Neural crest cell (in vitro differentiated cells): ENCODE results near the gene GHITM. TPM values are rescaled to one million over a fixed set of nuclear protein-coding genes. Genes with fewer than 3 reads are reported as not detected.
"Not testable (repeated sequence)": the region's sequence is repeated elsewhere in the genome, so short reads cannot be mapped to it uniquely, and the experiment has no call there.

ENCODE experiments used
- DNase-seq: peaks from one replicate; pipeline ENCODE4 v3.0.0; 2021; ENCODE audit warnings: low read depth, mixed read lengths, low spot score
- H3K27ac Mint-ChIP-seq: one replicate; pipeline ENCODE4 v1.8.0; 2021; ENCODE audit warnings: mild to moderate bottlenecking, mixed read lengths; ENCODE audit not compliant: unreplicated experiment
- H3K27me3 Mint-ChIP-seq: 2 replicates; pipeline ENCODE4 v1.8.0; 2021; ENCODE audit warnings: low read depth, mild to moderate bottlenecking, mixed read lengths
- H3K36me3 Mint-ChIP-seq: 2 replicates; pipeline ENCODE4 v1.8.0; 2021; ENCODE audit warnings: low read depth, mild to moderate bottlenecking, mixed read lengths
- H3K4me1 Mint-ChIP-seq: 2 replicates; pipeline ENCODE4 v1.8.0; 2021; ENCODE audit warnings: mixed read lengths
- H3K4me3 Mint-ChIP-seq: one replicate; pipeline ENCODE4 v1.8.0; 2021; ENCODE audit warnings: mild to moderate bottlenecking, mixed read lengths
- H3K9me3 Mint-ChIP-seq: 2 replicates; pipeline ENCODE4 v1.8.0; 2021; ENCODE audit warnings: mixed read lengths
- total RNA-seq: library from RNA; stranded (reverse); gene quantifications from 2 replicates; pipeline ENCODE4 v1.2.1, GENCODE V29; 2021
- TF ChIP-seq, protein P1 (sequence below): fragments of 200-600 bp; sonication (generic); conservative IDR thresholded peaks from 2 replicates; pipeline ENCODE4 v1.5.0; 2021; ENCODE audit warnings: antibody characterized with exemption, mild to moderate bottlenecking

Gene GHITM
- total RNA-seq, 1 donor from 2014 or later = 105 TPM

DNA sequence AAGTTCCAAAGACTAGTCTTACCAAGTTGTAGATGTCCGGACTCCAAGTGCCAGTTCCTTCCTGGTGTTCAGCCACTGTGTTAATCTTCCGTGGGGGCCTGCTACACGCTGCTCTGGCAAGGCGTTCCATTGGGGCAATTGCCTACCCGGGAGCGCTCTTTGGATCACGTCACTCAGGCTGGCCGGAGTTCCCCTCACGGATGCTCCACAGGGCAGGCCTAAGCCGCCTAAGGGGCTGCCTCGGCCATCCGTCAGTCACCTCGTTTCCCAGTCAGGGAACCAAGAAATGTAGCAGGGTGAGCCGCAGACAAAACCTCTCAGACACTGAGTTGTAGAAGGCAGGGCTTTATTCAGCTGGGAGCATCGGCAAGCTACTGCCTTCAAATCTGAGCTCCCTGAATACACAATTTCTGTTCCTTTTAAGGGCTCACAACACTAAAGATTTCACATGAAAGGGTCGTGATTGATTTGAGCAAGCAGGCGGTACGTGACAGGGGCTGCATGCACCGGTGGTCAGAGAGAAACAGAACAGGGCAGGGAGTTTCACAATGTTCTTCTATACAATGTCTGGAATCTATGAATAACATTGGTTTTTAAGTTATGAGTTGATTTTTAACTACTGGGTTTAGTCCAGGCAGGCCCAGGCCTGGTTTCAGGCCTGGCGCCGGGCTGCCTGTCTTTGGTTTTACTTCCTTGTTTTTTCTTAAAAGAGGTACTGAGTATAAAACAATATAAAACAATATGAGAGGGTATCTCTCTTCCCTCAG is 32.6 kb downstream of the GHITM start:
- DNase-seq, H3K27me3 Mint-ChIP-seq, H3K4me3 Mint-ChIP-seq, H3K9me3 Mint-ChIP-seq, H3K36me3 Mint-ChIP-seq, H3K4me1 Mint-ChIP-seq: not testable (repeated sequence)
- H3K27ac Mint-ChIP-seq = peak overlapping the region; percentile 19

DNA sequence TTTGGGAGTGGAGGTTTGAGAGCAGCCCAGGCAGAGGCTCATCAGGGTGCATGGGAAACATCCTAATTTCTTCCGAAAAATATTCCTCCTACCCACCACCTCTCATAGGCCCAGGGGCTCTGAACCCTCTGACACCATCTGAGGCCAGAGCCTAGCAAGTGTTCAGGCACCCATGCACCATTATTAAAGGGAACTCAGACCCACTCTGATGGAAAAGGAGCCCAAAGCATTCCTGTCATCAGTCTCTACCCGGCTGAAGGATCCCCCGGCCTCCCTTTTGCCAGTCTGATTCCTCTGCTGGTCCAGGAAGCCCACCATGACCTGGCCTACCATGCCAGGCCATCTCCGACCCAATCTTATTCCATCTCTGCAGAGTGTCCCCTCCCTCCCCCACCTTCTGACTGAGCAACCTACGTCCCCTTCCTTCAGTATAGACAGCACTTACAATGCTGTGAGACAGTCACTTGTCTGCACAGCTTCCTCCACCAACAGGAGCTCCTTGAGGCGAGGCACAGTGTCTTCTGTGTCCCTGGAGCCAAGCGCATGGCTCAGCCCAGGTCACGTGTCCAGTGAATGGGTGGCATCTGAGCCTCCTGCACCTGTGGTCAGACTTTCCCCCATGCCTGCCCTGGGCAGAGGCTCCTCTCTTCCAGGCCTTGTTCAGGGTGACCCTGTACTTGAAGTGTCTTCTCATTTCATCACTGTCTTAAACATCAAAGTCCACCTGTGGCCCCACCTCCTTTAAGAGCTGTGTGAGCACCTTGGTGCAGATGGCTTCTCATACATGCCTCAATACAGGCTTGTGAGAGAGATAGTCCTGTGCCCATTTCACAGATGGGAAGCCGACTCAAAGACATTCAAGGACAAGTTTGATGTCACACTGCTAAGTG is 33.4 kb downstream of the GHITM start:
- Mint-ChIP-seq H3K27me3 (no peaks in the 10 kb centered on the region), H3K9me3 (no peaks in the 10 kb centered on the region), H3K36me3 (no peaks in the 10 kb centered on the region), H3K27ac (no peak overlapping the region), H3K4me3 (no peak overlapping the region), H3K4me1 (peaks cover 10% of the 10 kb centered on the region)
- DNase-seq = no peak
- TF ChIP-seq, protein P1, sequence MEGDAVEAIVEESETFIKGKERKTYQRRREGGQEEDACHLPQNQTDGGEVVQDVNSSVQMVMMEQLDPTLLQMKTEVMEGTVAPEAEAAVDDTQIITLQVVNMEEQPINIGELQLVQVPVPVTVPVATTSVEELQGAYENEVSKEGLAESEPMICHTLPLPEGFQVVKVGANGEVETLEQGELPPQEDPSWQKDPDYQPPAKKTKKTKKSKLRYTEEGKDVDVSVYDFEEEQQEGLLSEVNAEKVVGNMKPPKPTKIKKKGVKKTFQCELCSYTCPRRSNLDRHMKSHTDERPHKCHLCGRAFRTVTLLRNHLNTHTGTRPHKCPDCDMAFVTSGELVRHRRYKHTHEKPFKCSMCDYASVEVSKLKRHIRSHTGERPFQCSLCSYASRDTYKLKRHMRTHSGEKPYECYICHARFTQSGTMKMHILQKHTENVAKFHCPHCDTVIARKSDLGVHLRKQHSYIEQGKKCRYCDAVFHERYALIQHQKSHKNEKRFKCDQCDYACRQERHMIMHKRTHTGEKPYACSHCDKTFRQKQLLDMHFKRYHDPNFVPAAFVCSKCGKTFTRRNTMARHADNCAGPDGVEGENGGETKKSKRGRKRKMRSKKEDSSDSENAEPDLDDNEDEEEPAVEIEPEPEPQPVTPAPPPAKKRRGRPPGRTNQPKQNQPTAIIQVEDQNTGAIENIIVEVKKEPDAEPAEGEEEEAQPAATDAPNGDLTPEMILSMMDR = no peak

- no peaks in the 10 kb centered on the region for H3K27me3 Mint-ChIP-seq
- H3K4me3 Mint-ChIP-seq = no peak within 1 kb of the TSS
- H3K4me1 Mint-ChIP-seq = peaks cover 10% of the 10 kb centered on the region
- DNase-seq = no peak
- H3K27ac Mint-ChIP-seq = no peak within 1 kb of the TSS
- no peaks in the 10 kb centered on the region for H3K36me3 Mint-ChIP-seq
- no peaks in the 10 kb centered on the region for H3K9me3 Mint-ChIP-seq
- TF ChIP-seq, protein P1 = no peak
Observed at GRCh38 chr10:84173501-84173929, 34.2 kb downstream of the GHITM start, which contains the start of gene GPR15LG. GPR15LG (plus strand) TSS chr10:84173801; CDS start chr10:84173852, 51 bp downstream.

- Mint-ChIP-seq H3K27me3 (no peaks in the 10 kb centered on the region), H3K9me3 (no peaks in the 10 kb centered on the region)
Observed at GRCh38 chr10:84175436-84175835, 36.1 kb downstream of the GHITM start.

GRCh38 chr10:84176351-84176750 is 37.0 kb downstream of the GHITM start:
- Mint-ChIP-seq H3K36me3 (no peaks in the 10 kb centered on the region), H3K9me3 (no peaks in the 10 kb centered on the region), H3K4me1 (peaks cover 7% of the 10 kb centered on the region), H3K27ac (no peak overlapping the region), H3K4me3 (no peak overlapping the region), H3K27me3 (no peaks in the 10 kb centered on the region)
- DNase-seq = no peak
- TF ChIP-seq, protein P1 = no peak

More at GRCh38 chr10:84175436-84175835, 36.1 kb downstream of the GHITM start:
- H3K36me3 Mint-ChIP-seq = no peaks in the 10 kb centered on the region
- TF ChIP-seq, protein P1 = no peak
- DNase-seq = no peak
- no peak overlapping the region for H3K27ac Mint-ChIP-seq
- H3K4me1 Mint-ChIP-seq = peaks cover 10% of the 10 kb centered on the region
- H3K4me3 Mint-ChIP-seq = no peak overlapping the region
